HepG2 (cell line): ENCODE results near the gene RASSF10. TPM values are rescaled to one million over a fixed set of nuclear protein-coding genes. Genes with fewer than 3 reads are reported as not detected.

ENCODE experiments used
- ATAC-seq: fragments of 200-7000 bp; cut with Tn5 transposase; 3 replicates; pipeline ENCODE4 v1.9.1; 2020; ENCODE audit warnings: mild to moderate bottlenecking, moderate library complexity
- BruUV-seq: library from RNA; stranded (reverse); fragments of 400-500 nt; replicated peaks from 2 replicates; lab custom pipeline; 2021; lab: Mats Ljungman, UMichigan
- CTCF ChIA-PET: fragments of 300-600 bp; formaldehyde crosslinking; extraction: SDS; loops from one replicate; lab custom pipeline; 2021; ENCODE audit warnings: low total read pairs, inconsistent platforms, low intra/inter-chr PET ratio; lab: Yijun Ruan, JAX
- POLR2A ChIA-PET: fragments of 350-600 bp; sonication (Branson Sonifier 250); formaldehyde crosslinking; loops from one replicate; lab custom pipeline; 2020; ENCODE audit warnings: antibody characterized with exemption, inconsistent platforms; lab: Yijun Ruan, JAX
- DNase-seq: peaks from one replicate; pipeline ENCODE4 v3.0.0-alpha.2; 2015; ENCODE audit warnings: low spot score
- FAIRE-seq: peaks from 3 replicates; lab custom pipeline; 2011; peaks lifted over from hg19 to GRCh38; lab: Jason Lieb, UNC
- H2AFZ ChIP-seq: one replicate; pipeline ENCODE4 v1.6.1; 2011; ENCODE audit warnings: low read length, inconsistent platforms
- H3K27ac ChIP-seq: fragments of 300-600 bp; 3 replicates; pipeline ENCODE4 v1.8.0; 2011; ENCODE audit warnings: mixed run types, mild to moderate bottlenecking, mixed read lengths, low read length, inconsistent platforms; ENCODE audit not compliant: insufficient read depth; ENCODE audit errors: extremely low read length
- H3K27me3 ChIP-seq, 2 experiments: fragments of 200-600 bp in 1 of 2; 2 replicates in 1 of 2; 3 replicates in 1 of 2; pipeline versions ENCODE4 v1.6.0 to v1.8.0; 2011; ENCODE audit warnings: low read length in 2 of 2, mild to moderate bottlenecking in 2 of 2, moderate library complexity in 2 of 2, inconsistent platforms in 1 of 2; ENCODE audit not compliant: insufficient read depth in 2 of 2, control insufficient read depth in 1 of 2
- H3K36me3 ChIP-seq, 2 experiments: fragments of 200-600 bp in 1 of 2; replicated peaks in 1 of 2; 2 replicates in 1 of 2; 3 replicates in 1 of 2; pipeline versions ENCODE4 v1.5.1 to v1.8.0; 2011; ENCODE audit warnings: low read length in 2 of 2, inconsistent platforms in 1 of 2; ENCODE audit not compliant: insufficient read depth in 2 of 2, control insufficient read depth in 1 of 2
- H3K4me1 ChIP-seq: 2 replicates; pipeline ENCODE4 v1.5.1; 2012; ENCODE audit warnings: low read length, inconsistent platforms; ENCODE audit not compliant: insufficient read depth
- H3K4me2 ChIP-seq: 2 replicates; pipeline ENCODE4 v1.6.0; 2011; ENCODE audit warnings: low read depth, low read length, inconsistent platforms
- H3K4me3 ChIP-seq, 3 experiments: fragments of 200-600 bp in 1 of 3; sonication (generic), shearing (Covaris generic) in 1 of 3; replicated peaks in 1 of 3; 2 replicates each; pipeline ENCODE4 v1.5.1; 2011 to 2016; ENCODE audit warnings: low read length in 3 of 3, inconsistent platforms in 2 of 3, low read depth in 2 of 3, mild to moderate bottlenecking in 2 of 3, control low read depth in 1 of 3, mixed read lengths in 1 of 3; ENCODE audit not compliant: insufficient read depth in 1 of 3
- H3K79me2 ChIP-seq: one replicate; pipeline ENCODE4 v1.6.1; 2011; ENCODE audit warnings: low read length, inconsistent platforms; ENCODE audit not compliant: insufficient read depth
- H3K9ac ChIP-seq: 2 replicates; pipeline ENCODE4 v1.6.0; 2011; ENCODE audit warnings: mild to moderate bottlenecking, low read depth, low read length, inconsistent platforms; ENCODE audit not compliant: insufficient read depth
- H3K9me3 ChIP-seq: 2 replicates; pipeline ENCODE4 v1.5.1; 2012; ENCODE audit warnings: mild to moderate bottlenecking, low read length
- H4K20me1 ChIP-seq: 2 replicates; pipeline ENCODE4 v1.6.0; 2011; ENCODE audit warnings: inconsistent platforms, mild to moderate bottlenecking, low read length, moderate library complexity; ENCODE audit not compliant: insufficient read depth
- AHR ChIP-seq: IDR thresholded peaks from 2 replicates; pipeline ENCODE4 v1.6.1; 2018; ENCODE audit warnings: missing genetic modification reagents, missing compliant biosample characterization
- ARNT ChIP-seq: fragments of 450-650 bp; IDR thresholded peaks from 2 replicates; pipeline ENCODE4 v1.6.1; 2017
- ARNTL ChIP-seq: sonication (generic); formaldehyde crosslinking; IDR thresholded peaks from 2 replicates; pipeline ENCODE4 v1.4.0; 2020; ENCODE audit warnings: mild to moderate bottlenecking, missing genetic modification reagents
- CEBPB ChIP-seq: IDR thresholded peaks from 2 replicates; pipeline ENCODE4 v1.6.1; 2011; ENCODE audit warnings: low read depth, low read length, improper control_type of control experiment, borderline replicate concordance
- FOXA3 ChIP-seq: IDR thresholded peaks from 2 replicates; pipeline ENCODE4 v1.6.1; 2016; ENCODE audit warnings: missing genetic modification reagents, missing compliant biosample characterization
- HOXA3 ChIP-seq: sonication (generic); formaldehyde crosslinking; IDR thresholded peaks from 2 replicates; pipeline ENCODE4 v1.5.0; 2020; ENCODE audit warnings: missing genetic modification reagents
- KMT2B ChIP-seq: IDR thresholded peaks from 2 replicates; pipeline ENCODE4 v1.6.1; 2016; ENCODE audit warnings: missing genetic modification reagents, missing compliant biosample characterization
- MEIS1 ChIP-seq: sonication (generic); formaldehyde crosslinking; IDR thresholded peaks from 2 replicates; pipeline ENCODE4 v1.9.0; 2021; ENCODE audit warnings: mild to moderate bottlenecking, missing genetic modification reagents, moderate library complexity, borderline replicate concordance
- PLRG1 ChIP-seq: fragments of 450-650 bp; conservative IDR thresholded peaks from 2 replicates; pipeline ENCODE4 v1.6.1; 2016
- POLR2A ChIP-seq, 2 experiments: IDR thresholded peaks; 2 replicates each; pipeline ENCODE4 v1.6.1; 2011; ENCODE audit warnings: low read depth in 2 of 2, low read length in 2 of 2, mild to moderate bottlenecking in 1 of 2, moderate library complexity in 1 of 2; ENCODE audit not compliant: insufficient read depth in 1 of 2
- SMARCC2 ChIP-seq: fragments of 450-650 bp; IDR thresholded peaks from 2 replicates; pipeline ENCODE4 v1.6.1; 2017; ENCODE audit warnings: antibody characterized with exemption, mild to moderate bottlenecking
- ZBTB20 ChIP-seq: sonication (generic); formaldehyde crosslinking; IDR thresholded peaks from 2 replicates; pipeline ENCODE4 v1.8.1; 2023; ENCODE audit warnings: missing genetic modification reagents, low read depth, mild to moderate bottlenecking, borderline replicate concordance
- ZKSCAN1 ChIP-seq: fragments of 150-350 bp; IDR thresholded peaks from 2 replicates; pipeline ENCODE4 v1.6.1; 2014; ENCODE audit warnings: low read length
- ZNF367 ChIP-seq: sonication (generic); formaldehyde crosslinking; IDR thresholded peaks from 2 replicates; pipeline ENCODE4 v1.4.0; 2020; ENCODE audit warnings: missing genetic modification reagents, borderline replicate concordance
- ZNF550 ChIP-seq: sonication (generic); formaldehyde crosslinking; IDR thresholded peaks from 2 replicates; pipeline ENCODE4 v1.4.0; 2020; ENCODE audit warnings: mild to moderate bottlenecking, missing genetic modification reagents, borderline replicate concordance
- WGBS: methylation state at CpG from one replicate; pipeline ENCODE4 v1.1.6; 2017; ENCODE audit warnings: low lambda C conversion rate; 5-methylcytosine and 5-hydroxymethylcytosine counted together
- in situ Hi-C: cut with HindIII; loops from 2 replicates; pipeline ENCODE4 v1.10.0; 2017; ENCODE audit warnings: low pct_unique_long_range_greater_than_20kb; ENCODE audit not compliant: extremely low pct_ligation_motif_present
- intact Hi-C: fragments of 100-400 bp; cut with micrococcal nuclease; formaldehyde crosslinking; loops from one replicate; pipeline ENCODE4 v1.10.0; 2022; ENCODE audit not compliant: unreplicated experiment
- polyA plus RNA-seq, 8 experiments: library from polyadenylated mRNA; depleted of rRNA in 3 of 8; stranded (reverse) in 7 of 8; unstranded in 1 of 8; fragments of >200 nt; fragmentation: Illumina TruSeq in 4 of 8; extraction: Trizol in 4 of 8; gene quantifications; 2 replicates each; pipeline versions ENCODE4 v1.2.1 to v1.2.3, GENCODE V29; 2011 to 2016; ENCODE audit warnings: low read depth in 4 of 8, missing spikeins in 1 of 8, mixed read lengths in 1 of 8; ENCODE audit not compliant: insufficient read depth in 1 of 8
- total RNA-seq, 5 experiments: library from RNA; depleted of rRNA; stranded (reverse); fragments of >200 nt; fragmentation: Illumina TruSeq; extraction: Trizol; gene quantifications; 2 replicates each; pipeline ENCODE4 v1.2.3, GENCODE V29; 2016; ENCODE audit warnings: low read depth in 1 of 5
- TF ChIP-seq, protein P1 (sequence below): sonication (generic); formaldehyde crosslinking; IDR thresholded peaks from 2 replicates; pipeline ENCODE4 v1.9.0; 2021; ENCODE audit warnings: missing genetic modification reagents, mild to moderate bottlenecking, borderline replicate concordance
- TF ChIP-seq, protein P2 (sequence below): sonication (generic); formaldehyde crosslinking; IDR thresholded peaks from 2 replicates; pipeline ENCODE4 v1.4.0; 2020; ENCODE audit warnings: mild to moderate bottlenecking, missing genetic modification reagents
- TF ChIP-seq, protein P3 (sequence below): IDR thresholded peaks from 2 replicates; pipeline ENCODE4 v1.6.1; 2018; ENCODE audit warnings: missing genetic modification reagents, mild to moderate bottlenecking, missing compliant biosample characterization
- TF ChIP-seq, protein P4 (sequence below): sonication (generic); formaldehyde crosslinking; IDR thresholded peaks from 2 replicates; pipeline ENCODE4 v1.5.0; 2020; ENCODE audit warnings: missing genetic modification reagents
- TF ChIP-seq, protein P5 (sequence below): sonication (generic); formaldehyde crosslinking; IDR thresholded peaks from 2 replicates; pipeline ENCODE4 v1.9.0; 2021; ENCODE audit warnings: missing genetic modification reagents, mild to moderate bottlenecking, borderline replicate concordance

The RASSF10 gene
- total and polyA plus RNA-seq, 2 of the 13 experiments (the other 11 are each of a cell fraction or from before 2014, with no cell fraction given): not detected

DNA sequence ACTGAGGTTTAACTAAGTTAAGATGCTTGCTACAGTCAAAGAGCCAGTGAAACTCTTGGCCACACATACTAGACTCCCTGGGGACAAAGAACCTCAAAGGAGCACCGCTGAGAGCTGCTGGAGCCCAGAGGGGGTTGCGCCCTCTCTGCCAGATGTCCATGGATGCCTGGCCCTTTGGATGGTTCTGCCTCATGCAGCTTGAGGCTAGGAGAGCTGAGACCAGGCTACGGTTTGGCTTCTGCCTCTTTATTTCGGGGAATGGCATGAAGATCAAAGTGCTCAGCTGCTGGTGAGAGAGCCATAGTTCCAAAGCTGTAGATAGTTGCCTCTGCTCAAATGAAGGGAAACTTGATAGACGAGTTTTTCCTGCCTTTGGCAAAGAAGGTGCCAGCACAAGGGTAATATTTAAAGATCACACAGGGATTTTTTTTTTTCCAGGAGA is 43.0 kb downstream of the RASSF10 start:
- no peak overlapping the region for H3K4me3 ChIP-seq
- no peak for TF ChIP-seq ARNTL (CRISPR knock-in tag)
- no peak for TF ChIP-seq HOXA3 (CRISPR knock-in tag)
- no peak for TF ChIP-seq SMARCC2
- TF ChIP-seq, protein P1, sequence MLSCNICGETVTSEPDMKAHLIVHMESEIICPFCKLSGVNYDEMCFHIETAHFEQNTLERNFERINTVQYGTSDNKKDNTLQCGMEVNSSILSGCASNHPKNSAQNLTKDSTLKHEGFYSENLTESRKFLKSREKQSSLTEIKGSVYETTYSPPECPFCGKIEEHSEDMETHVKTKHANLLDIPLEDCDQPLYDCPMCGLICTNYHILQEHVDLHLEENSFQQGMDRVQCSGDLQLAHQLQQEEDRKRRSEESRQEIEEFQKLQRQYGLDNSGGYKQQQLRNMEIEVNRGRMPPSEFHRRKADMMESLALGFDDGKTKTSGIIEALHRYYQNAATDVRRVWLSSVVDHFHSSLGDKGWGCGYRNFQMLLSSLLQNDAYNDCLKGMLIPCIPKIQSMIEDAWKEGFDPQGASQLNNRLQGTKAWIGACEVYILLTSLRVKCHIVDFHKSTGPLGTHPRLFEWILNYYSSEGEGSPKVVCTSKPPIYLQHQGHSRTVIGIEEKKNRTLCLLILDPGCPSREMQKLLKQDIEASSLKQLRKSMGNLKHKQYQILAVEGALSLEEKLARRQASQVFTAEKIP (CRISPR knock-in tag): no peak
- no peak for TF ChIP-seq KMT2B (CRISPR knock-in tag)
- TF ChIP-seq ARNT: no peak
- TF ChIP-seq ZKSCAN1: no peak
- TF ChIP-seq, protein P2, sequence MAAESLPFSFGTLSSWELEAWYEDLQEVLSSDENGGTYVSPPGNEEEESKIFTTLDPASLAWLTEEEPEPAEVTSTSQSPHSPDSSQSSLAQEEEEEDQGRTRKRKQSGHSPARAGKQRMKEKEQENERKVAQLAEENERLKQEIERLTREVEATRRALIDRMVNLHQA (CRISPR knock-in tag): no peak
- TF ChIP-seq FOXA3 (CRISPR knock-in tag): no peak
- no peak for TF ChIP-seq MEIS1 (CRISPR knock-in tag)
- no peak for TF ChIP-seq CEBPB
- no peak for TF ChIP-seq ZNF367
- no peak for TF ChIP-seq ZNF550 (CRISPR knock-in tag)
- no peak for TF ChIP-seq AHR (CRISPR knock-in tag)
- no peak for TF ChIP-seq PLRG1
- TF ChIP-seq, protein P3, sequence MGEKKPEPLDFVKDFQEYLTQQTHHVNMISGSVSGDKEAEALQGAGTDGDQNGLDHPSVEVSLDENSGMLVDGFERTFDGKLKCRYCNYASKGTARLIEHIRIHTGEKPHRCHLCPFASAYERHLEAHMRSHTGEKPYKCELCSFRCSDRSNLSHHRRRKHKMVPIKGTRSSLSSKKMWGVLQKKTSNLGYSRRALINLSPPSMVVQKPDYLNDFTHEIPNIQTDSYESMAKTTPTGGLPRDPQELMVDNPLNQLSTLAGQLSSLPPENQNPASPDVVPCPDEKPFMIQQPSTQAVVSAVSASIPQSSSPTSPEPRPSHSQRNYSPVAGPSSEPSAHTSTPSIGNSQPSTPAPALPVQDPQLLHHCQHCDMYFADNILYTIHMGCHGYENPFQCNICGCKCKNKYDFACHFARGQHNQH (CRISPR knock-in tag): no peak
- TF ChIP-seq POLR2A (IDR thresholded peaks at IDR 0.05; ENCODE audit: insufficient read depth in 1 of 2, low read depth in 2 of 2, low read length in 2 of 2): no peak
- TF ChIP-seq, protein P4, sequence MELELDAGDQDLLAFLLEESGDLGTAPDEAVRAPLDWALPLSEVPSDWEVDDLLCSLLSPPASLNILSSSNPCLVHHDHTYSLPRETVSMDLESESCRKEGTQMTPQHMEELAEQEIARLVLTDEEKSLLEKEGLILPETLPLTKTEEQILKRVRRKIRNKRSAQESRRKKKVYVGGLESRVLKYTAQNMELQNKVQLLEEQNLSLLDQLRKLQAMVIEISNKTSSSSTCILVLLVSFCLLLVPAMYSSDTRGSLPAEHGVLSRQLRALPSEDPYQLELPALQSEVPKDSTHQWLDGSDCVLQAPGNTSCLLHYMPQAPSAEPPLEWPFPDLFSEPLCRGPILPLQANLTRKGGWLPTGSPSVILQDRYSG (CRISPR knock-in tag): no peak
- TF ChIP-seq, protein P5, sequence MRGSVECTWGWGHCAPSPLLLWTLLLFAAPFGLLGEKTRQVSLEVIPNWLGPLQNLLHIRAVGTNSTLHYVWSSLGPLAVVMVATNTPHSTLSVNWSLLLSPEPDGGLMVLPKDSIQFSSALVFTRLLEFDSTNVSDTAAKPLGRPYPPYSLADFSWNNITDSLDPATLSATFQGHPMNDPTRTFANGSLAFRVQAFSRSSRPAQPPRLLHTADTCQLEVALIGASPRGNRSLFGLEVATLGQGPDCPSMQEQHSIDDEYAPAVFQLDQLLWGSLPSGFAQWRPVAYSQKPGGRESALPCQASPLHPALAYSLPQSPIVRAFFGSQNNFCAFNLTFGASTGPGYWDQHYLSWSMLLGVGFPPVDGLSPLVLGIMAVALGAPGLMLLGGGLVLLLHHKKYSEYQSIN: no peak
- TF ChIP-seq ZBTB20 (CRISPR knock-in tag): no peak
- TF ChIP-seq, all 625 proteins: peak for 0
- DNase-seq (no peak), FAIRE-seq (no peak), ATAC-seq (no peak)
- ChIA-PET CTCF (no interaction called here), POLR2A (no interaction called here)
- no peak overlapping the region for H3K9ac ChIP-seq
- WGBS: 55% methylated on average over 5 of the region's 5 CpGs
- peaks cover 11% of the 10 kb centered on the region for H3K4me1 ChIP-seq
- H2AFZ ChIP-seq: no peak overlapping the region
- no peaks in the 10 kb centered on the region for H4K20me1 ChIP-seq
- in situ Hi-C loops: no loop called here
- H3K9me3 ChIP-seq: no peaks in the 10 kb centered on the region
- no peak overlapping the region for H3K27ac ChIP-seq
- BruUV-seq: no TSS peak
- H3K27me3 ChIP-seq: no peaks in the 10 kb centered on the region; a peak in 1 of 5 replicates
- H3K79me2 ChIP-seq: no peaks in the 10 kb centered on the region
- H3K36me3 ChIP-seq: no peaks in the 10 kb centered on the region
- H3K4me2 ChIP-seq: no peak overlapping the region
- intact Hi-C loops: no loop called here
